ENCODE measurements around the gene EMC8. TPM values are rescaled to one million over a fixed set of nuclear protein-coding genes. Genes with fewer than 3 reads are reported as not detected.

EMC8 gene
- total and polyA plus RNA-seq, 8 donors = 19.4 to 29.1 (median 25.3) TPM

DNA sequence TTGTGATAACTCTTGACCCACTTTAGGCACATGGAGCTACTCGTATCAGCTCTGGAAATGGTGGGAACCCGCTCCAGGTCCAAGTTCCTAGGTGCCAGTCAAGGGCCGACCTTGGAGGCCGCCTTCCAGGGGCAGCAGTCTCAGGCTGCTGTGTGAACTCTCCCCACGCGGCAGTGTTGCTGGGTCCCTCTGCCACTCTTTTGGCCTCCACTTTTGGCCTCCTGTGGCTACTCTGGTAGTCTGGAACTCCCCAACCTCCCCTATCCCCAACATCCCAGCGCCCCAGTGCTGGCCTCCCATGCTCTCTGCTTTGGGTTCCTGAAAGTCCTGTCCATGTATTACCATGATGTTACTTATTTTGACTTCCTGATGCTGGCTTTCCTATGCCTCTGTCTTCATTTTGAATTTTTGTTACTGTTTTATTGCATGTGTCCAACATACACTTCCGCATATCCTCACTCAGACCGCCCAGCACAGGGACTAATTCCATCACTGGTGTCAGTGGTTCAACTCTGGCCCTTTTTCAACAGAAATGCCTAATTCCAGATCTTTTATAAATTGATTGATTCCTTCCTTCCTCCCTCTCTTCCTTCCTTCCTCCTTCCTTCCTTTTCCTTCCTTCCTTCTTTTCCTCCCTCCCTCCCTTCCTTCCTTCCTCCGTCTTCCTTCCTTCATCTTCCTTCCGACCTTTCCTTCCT is 44.3 kb upstream of the EMC8 start:
- H3K4me3 ChIP-seq = no peak overlapping the region
- H3K4me1 ChIP-seq = peaks cover 0 to 7% of the 10 kb centered on the region in 2 donors
- H3K36me3 ChIP-seq = no peaks in the 10 kb centered on the region
- no peak for ATAC-seq
- H3K9me3 ChIP-seq = no peaks in the 10 kb centered on the region
- intact Hi-C loops (cut with DNase I) = no loop called here
- H3K27me3 ChIP-seq = peaks cover 0 to 35% of the 10 kb centered on the region in 2 donors
- no peak for TF ChIP-seq CTCF (IDR thresholded peaks at IDR 0.05)
- DNase-seq = no peak
- no peak overlapping the region for H3K27ac ChIP-seq

DNA sequence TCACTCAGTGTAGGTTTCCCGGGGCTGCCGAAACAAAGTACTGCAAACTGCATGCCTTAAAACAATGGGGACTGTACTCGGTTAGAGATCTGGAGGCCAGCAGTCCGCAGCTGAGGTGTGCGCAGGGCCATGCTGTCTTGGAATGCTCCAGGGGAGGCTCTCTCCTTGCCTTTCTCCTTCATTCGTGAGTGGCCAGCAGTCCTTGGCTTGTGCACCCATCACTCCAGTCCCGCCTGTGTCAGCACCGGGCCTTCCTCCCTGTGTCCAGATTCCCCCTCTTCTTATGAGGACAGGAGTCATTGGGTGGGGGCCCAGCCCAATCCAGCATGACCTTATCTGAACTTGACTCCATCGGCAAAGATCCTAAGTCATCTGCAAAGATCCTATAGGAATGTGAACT is 43.5 kb upstream of the EMC8 start:
- TF ChIP-seq CTCF (IDR thresholded peaks at IDR 0.05) = no peak
- peaks cover 0 to 7% of the 10 kb centered on the region in 2 donors for H3K4me1 ChIP-seq
- DNase-seq (no peak), ATAC-seq (no peak)
- intact Hi-C loops (cut with DNase I) = no loop called here
- H3K4me3 ChIP-seq = no peak overlapping the region
- H3K9me3 ChIP-seq = no peaks in the 10 kb centered on the region
- H3K27me3 ChIP-seq = peaks cover 0 to 28% of the 10 kb centered on the region in 2 donors
- H3K36me3 ChIP-seq = no peaks in the 10 kb centered on the region
- no peak overlapping the region for H3K27ac ChIP-seq

DNA sequence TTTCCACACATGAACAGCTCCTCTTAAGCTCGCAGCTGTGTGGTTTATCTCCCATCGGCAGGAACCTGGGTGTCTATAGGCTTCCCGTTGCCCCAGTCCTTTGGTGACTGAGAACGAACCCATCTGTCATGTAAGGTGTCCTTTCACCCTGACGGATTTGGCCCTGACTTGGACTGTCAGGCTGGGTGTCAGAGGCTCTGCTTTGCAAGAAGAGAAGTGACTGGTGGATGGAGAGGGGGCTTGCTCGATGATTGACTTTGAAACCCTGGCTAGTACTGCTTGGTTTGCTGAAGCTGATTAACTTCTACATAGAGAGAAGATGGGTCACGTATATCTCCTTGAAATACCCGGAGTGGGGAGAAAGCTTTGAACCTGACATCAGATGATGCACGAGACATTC is 43.1 kb upstream of the EMC8 start:
- no peak for TF ChIP-seq CTCF (IDR thresholded peaks at IDR 0.05)
- H3K27me3 ChIP-seq = peaks cover 0 to 24% of the 10 kb centered on the region in 2 donors
- H3K27ac ChIP-seq = no peak overlapping the region
- H3K36me3 ChIP-seq = no peaks in the 10 kb centered on the region
- intact Hi-C loops (cut with DNase I) = no loop called here
- H3K9me3 ChIP-seq = no peaks in the 10 kb centered on the region
- ATAC-seq (no peak), DNase-seq (no peak)
- H3K4me1 ChIP-seq = peaks cover 0 to 7% of the 10 kb centered on the region in 2 donors
- no peak overlapping the region for H3K4me3 ChIP-seq

DNA sequence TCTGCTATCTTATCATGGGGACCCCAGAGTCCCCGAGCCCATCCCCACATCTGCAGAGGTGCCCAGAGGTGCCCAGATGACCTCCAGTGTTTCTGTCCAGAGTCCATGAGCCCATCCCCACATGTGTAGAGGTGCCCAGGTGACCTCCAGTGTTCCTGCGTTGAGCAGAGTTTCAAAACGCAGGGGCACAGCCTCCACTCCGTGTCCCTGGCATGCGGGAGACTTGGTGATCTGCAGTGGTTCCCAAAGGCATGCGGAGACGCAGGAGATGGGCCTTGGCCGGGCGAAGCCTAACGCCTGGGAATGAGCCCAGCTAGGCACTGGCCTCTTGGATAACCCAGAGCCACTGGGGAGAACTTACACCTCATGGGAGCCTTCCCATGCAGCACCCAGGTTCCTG is 41.5 kb upstream of the EMC8 start:
- intact Hi-C loops (cut with DNase I) = no loop called here
- DNase-seq (no peak), ATAC-seq (no peak)
- H3K36me3 ChIP-seq = no peaks in the 10 kb centered on the region
- H3K27ac ChIP-seq = no peak overlapping the region
- H3K4me1 ChIP-seq = peaks cover 0 to 7% of the 10 kb centered on the region in 2 donors
- H3K27me3 ChIP-seq = peaks cover 0 to 24% of the 10 kb centered on the region in 2 donors
- H3K9me3 ChIP-seq = no peaks in the 10 kb centered on the region
- no peak overlapping the region for H3K4me3 ChIP-seq
- TF ChIP-seq CTCF (IDR thresholded peaks at IDR 0.05) = no peak

DNA sequence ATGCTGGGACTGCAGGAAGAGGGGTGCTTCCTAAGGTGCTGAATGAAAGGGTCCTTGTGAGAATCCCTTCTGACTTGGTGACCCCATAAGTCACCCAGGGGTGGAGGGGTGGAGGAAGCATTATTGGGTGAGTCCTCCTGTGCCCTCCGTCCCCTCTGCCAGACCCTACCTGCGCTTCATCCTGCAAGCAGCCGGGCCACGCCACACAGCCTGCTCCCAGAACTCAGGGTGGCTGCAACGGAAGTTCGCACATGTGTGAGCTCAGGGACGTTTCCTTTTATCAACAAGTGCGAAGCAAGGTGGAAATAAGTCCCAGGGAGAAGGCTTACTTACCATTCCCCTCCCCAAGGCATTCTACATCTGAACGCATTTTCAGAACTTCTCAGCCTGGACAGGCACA is 41.1 kb upstream of the EMC8 start:
- H3K27ac ChIP-seq = no peak overlapping the region
- no peak for DNase-seq
- no peak for ATAC-seq
- H3K27me3 ChIP-seq = peaks cover 0 to 27% of the 10 kb centered on the region in 2 donors
- no peaks in the 10 kb centered on the region for H3K9me3 ChIP-seq
- no peak for TF ChIP-seq CTCF (IDR thresholded peaks at IDR 0.05)
- H3K4me3 ChIP-seq = no peak overlapping the region
- H3K36me3 ChIP-seq = no peaks in the 10 kb centered on the region
- peaks cover 0 to 7% of the 10 kb centered on the region in 2 donors for H3K4me1 ChIP-seq
- intact Hi-C loops (cut with DNase I) = no loop called here

All from left lung (tissue), 10 donors.